ENCODE results near the gene HEYL.
A peak's percentile ranks its signal among the peaks of the same experiment; 100 is the strongest.

Gene HEYL

GRCh38 chr1:39592069-39592468 is 47.4 kb downstream of the HEYL start:
- no peak overlapping the region for H3K4me3 Mint-ChIP-seq
- peaks cover 36% of the 10 kb centered on the region for H3K27me3 Mint-ChIP-seq (ENCODE audit: low read depth, poor library complexity)
- no peak for DNase-seq
- H3K9me3 Mint-ChIP-seq: no peaks in the 10 kb centered on the region
- H3K27ac Mint-ChIP-seq: no peak overlapping the region
- H3K36me3 Mint-ChIP-seq (ENCODE audit: low read depth): no peaks in the 10 kb centered on the region
- H3K4me1 Mint-ChIP-seq: peaks cover 9% of the 10 kb centered on the region
- no peak for TF ChIP-seq CTCF (IDR thresholded peaks at IDR 0.05)

- Mint-ChIP-seq H3K27ac (no peak overlapping the region), H3K36me3 (ENCODE audit: low read depth) (no peaks in the 10 kb centered on the region), H3K4me1 (peaks cover 9% of the 10 kb centered on the region), H3K27me3 (ENCODE audit: low read depth, poor library complexity) (peaks cover 24% of the 10 kb centered on the region), H3K9me3 (no peaks in the 10 kb centered on the region), H3K4me3 (no peak overlapping the region)
- TF ChIP-seq CTCF (IDR thresholded peaks at IDR 0.05): no peak
- DNase-seq: no peak
These were observed 48.9 kb downstream of the HEYL start for GRCh38 chr1:39590546-39590945.

- Mint-ChIP-seq H3K4me1 (peaks cover 9% of the 10 kb centered on the region), H3K9me3 (no peaks in the 10 kb centered on the region), H3K27me3 (ENCODE audit: low read depth, poor library complexity) (peaks cover 34% of the 10 kb centered on the region), H3K36me3 (ENCODE audit: low read depth) (no peaks in the 10 kb centered on the region), H3K4me3 (no peak overlapping the region), H3K27ac (no peak overlapping the region)
- DNase-seq: no peak
- TF ChIP-seq CTCF (IDR thresholded peaks at IDR 0.05): no peak
These were observed 53.5 kb downstream of the HEYL start for GRCh38 chr1:39585933-39586332.

GRCh38 chr1:39576016-39576657 is 63.3 kb downstream of the HEYL start:
- Mint-ChIP-seq H3K36me3 (ENCODE audit: low read depth) (peaks cover 22% of the 10 kb centered on the region), H3K27me3 (ENCODE audit: low read depth, poor library complexity) (peaks cover 14% of the 10 kb centered on the region), H3K4me3 (peak overlapping the region; percentile 92), H3K27ac (peak overlapping the region; percentile 81), H3K4me1 (peaks cover 38% of the 10 kb centered on the region), H3K9me3 (no peaks in the 10 kb centered on the region)
- peak; percentile 58 for DNase-seq
- TF ChIP-seq CTCF (IDR thresholded peaks at IDR 0.05): no peak

- Mint-ChIP-seq H3K36me3 (ENCODE audit: low read depth) (peaks cover 29% of the 10 kb centered on the region), H3K27me3 (ENCODE audit: low read depth, poor library complexity) (peaks cover 14% of the 10 kb centered on the region), H3K4me3 (peak overlapping the region; percentile 92), H3K27ac (peak overlapping the region; percentile 77), H3K9me3 (no peaks in the 10 kb centered on the region), H3K4me1 (peaks cover 38% of the 10 kb centered on the region)
- TF ChIP-seq CTCF (IDR thresholded peaks at IDR 0.05): no peak
- DNase-seq: peak; percentile 48
These were observed 64.0 kb downstream of the HEYL start for GRCh38 chr1:39575191-39576015.

All from nephron progenitor cell (in vitro differentiated cells).